ENCODE data around the gene DTYMK.

GRCh38 chr2:241666627-241667400 is 19.8 kb downstream of the DTYMK start:
- TF ChIP-seq CTCF (IDR thresholded peaks at IDR 0.05) (no peak), POLR2A (IDR thresholded peaks at IDR 0.05) (no peak)

Measured in upper lobe of left lung (tissue), 4 donors.